Fibroblast of the conjunctiva (primary cell): ENCODE data around the gene PUS1.
"Not testable (repeated sequence)": the region's sequence is repeated elsewhere in the genome, so short reads cannot be mapped to it uniquely, and the experiment has no call there.

ENCODE experiments used
- DNase-seq: peaks from one replicate; pipeline ENCODE4 v3.0.0-alpha.2; 2010; ENCODE audit warnings: low read depth

Gene PUS1

DNA sequence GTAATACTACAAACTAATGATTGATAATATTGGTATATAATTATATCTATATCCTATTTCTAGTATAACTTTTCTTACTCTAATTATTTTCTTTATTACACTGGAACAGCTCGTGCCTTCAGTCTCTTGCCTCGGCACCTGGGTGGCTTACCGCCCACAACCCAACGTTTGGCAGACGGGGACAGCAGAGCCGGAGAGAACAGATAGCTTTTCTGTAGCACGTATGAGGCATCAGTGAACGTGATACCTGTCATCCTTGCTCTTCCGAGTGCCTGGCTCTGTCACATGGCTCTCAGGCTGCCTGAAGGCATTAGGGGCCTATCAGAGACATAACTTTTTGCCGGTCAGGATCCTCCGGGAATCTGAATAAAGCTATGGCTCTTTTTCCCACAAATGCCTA lies 5.5 kb downstream of the PUS1 start:
- no peak for DNase-seq

GRCh38 chr12:131938082-131938481 lies 9.0 kb downstream of the PUS1 start:
- DNase-seq: no peak

DNA sequence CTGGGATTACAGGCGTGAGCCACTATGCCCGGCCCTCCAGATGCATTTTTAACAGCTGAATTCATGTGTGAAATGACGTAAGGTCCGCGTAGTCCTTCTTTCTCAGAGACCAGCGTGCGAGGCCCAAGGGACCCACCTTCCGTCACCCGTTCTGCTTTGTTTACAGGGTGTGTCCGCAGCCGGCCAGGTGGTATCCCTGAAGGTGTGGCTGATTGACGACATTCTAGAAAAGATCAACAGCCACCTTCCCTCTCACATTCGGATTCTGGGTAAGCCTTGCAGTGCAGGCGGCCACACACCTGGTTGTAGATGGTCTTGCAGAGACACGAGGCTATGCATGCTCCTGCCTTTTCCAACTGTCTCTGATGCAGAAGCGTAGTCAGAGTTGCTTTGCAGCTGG lies 9.9 kb downstream of the PUS1 start:
- DNase-seq: no peak

DNA sequence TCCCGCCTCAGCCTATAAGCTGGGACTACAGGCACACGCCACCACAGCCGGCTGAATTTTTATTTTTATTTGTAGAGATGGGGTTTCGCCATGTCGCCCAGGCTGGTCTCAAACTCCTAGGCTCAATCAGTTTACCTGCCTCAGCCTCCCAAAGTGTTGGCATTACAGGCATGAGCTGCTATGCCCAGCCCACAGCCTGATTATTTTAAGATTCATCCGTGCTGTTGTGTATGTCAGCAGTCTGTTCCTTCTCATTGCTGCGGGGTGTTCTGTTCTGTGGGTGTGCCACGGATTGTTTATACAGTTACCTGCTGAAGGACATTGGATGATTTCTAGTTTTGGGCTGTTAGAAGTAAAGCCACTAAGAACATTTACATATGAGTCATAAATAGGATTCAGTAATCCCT lies 11.1 kb downstream of the PUS1 start:
- DNase-seq: no peak

DNA sequence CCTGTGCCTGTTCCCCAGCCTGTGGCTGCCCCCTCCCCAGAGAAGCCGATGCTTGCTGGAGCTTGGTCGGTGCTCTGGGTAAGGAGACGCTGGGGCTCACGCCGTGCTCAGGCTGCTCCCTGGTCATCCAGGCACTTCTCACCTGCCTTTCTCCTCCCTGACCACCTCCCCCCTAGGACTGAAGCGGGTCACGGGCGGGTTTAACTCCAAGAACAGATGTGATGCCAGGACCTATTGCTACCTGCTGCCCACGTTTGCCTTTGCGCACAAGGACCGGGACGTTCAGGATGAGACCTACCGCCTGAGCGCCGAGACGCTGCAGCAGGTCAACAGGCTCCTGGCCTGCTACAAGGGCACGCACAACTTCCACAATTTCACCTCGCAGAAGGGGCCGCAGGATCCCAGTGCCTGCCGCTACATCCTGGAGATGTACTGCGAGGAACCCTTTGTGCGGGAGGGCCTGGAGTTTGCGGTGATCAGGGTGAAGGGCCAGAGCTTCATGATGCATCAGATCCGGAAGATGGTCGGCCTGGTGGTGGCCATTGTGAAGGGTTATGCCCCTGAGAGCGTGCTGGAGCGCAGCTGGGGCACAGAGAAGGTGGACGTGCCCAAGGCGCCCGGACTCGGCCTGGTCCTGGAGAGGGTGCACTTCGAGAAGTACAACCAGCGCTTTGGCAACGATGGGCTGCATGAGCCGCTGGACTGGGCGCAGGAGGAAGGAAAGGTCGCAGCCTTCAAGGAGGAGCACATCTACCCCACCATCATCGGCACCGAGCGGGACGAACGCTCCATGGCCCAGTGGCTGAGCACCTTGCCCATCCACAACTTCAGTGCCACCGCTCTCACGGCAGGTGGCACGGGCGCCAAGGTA lies 12.3 kb downstream of the PUS1 start:
- DNase-seq: no peak

DNA sequence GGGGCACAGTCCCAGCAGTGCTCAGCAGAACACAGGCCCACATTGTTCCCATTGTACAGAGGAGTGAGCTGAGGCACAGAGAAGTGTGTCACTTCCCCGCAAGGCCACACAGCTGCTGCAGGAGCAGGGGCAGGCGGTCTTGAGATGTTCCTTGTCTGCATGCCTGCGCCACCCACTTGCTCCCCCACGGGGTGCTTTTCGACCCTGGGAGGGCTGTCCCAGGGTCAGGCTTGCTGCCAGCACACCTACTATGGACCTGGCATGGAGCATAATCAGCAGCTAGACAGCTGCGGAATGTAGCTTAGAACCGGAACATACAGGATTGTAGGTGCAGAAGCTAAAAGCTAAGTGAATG lies 12.9 kb downstream of the PUS1 start:
- no peak for DNase-seq

- DNase-seq: no peak
Measured at GRCh38 chr12:131942671-131943070, 13.6 kb downstream of the PUS1 start.

GRCh38 chr12:131943389-131943788 lies 14.3 kb downstream of the PUS1 start:
- no peak for DNase-seq

- DNase-seq: no peak
Measured at GRCh38 chr12:131943876-131944275, 14.8 kb downstream of the PUS1 start.

DNA sequence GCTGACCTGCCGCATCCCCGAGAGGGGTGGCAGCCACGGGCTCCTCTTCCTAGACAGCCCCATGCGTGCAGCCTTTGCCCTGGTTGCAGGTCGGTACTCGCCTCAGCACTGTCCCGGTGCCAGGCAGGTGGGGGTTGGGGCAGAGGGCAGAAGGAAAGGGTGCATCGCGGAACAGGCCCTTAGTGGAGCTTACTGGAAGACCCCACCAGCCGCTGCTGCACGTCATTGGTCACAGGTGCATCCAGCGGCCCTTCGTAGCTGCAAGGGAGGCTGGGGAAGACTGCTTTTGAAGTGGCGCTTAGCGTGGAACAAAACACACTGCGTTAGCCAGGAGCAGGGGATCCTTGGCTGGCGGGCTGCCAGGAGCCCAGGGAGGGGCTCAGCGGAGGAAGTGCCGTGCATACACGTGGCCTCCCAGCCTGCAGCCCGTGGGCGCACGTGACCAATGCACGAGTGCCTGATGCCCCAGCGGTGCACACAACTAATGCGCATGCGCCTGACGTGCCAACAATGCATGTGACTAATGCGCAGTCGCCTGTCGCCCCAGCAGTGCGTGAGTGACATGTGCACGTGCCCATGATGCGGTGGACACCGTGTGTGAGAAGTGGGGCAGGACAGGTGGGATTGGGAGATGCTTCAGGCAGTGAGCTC lies 15.7 kb downstream of the PUS1 start:
- DNase-seq: no peak

GRCh38 chr12:131946757-131947156 lies 17.7 kb downstream of the PUS1 start:
- DNase-seq: no peak

- no peak for DNase-seq
Measured at GRCh38 chr12:131947482-131948027, 18.5 kb downstream of the PUS1 start.

- DNase-seq: no peak
Measured at GRCh38 chr12:131948166-131948712, 19.2 kb downstream of the PUS1 start.

DNA sequence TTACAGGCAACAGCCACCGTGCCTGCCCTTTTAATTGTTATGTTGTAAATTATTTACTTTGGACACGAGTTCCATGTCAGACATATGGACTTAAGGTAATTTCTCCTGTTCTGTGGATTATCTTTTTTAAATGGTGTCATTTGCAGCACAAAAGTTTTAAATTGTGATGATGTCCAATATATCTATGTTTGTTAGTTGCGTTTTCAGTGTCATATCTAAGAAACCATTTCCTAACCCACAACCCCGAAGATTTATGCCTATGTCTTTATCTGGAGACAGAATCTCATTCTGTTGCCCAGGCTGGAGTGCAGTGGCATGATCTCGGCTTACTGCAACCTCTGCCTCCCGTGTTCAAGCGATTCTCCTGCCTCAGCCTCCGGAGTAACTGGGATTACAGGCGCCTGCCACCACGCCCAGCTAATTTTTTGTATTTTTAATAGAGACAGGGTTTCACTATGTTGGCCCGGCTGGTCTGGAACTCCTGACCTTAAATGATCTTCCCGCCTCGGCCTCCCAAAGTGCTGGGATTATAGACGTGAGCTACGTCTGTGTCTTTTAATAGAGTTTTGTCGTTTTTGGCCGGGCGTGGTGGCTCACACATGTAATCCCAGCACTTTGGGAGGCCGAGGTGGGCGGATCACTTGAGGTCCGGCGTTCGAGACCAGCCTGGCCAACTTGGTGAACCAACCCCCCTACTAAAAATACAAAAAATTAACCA lies 19.8 kb downstream of the PUS1 start:
- DNase-seq: not testable (repeated sequence)

DNA sequence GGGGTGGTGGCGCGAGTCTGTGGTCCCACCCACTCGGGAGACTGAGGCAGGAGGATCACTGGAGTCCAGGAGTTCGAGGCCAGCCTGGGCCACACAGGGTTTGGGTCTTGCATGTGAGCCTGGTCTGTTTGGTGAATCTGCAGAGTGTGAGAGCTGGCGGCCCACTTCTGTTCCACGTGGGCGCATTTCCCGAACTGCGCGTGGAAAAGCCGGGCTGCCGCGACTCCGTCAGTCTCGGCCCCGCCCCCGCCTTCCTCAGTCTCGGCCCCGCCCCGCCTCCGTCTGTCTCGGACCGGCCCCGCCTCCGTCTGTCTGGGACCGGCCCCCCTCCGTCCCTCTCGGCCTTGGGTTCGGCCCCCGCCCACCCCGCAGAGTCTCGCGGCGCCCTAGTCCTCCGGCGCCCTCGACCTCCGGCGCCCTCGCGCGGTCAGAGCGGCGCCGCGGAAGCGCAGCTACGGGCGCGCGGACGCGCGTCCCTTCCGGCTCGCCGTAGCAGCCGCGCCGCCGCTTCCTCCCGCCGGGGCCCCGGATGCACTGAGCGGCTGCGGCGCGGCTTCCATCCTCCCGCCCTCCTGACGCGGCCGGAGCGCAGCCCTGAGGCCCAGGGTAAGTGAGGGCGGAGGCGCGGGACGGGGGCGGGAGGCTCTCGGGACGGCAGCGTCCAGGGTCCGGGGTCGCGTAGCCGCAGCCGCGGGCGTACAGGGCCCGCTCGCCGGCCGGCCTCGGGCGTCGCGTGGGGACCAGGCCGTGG lies 20.5 kb downstream of the PUS1 start, which contains the start of gene EP400:
EP400 (plus strand) TSS at position 512 of the 751 bp plus-strand sequence. CDS start 10,678 bp downstream, outside the sequence.
- DNase-seq: peak; percentile 86

- DNase-seq: no peak
Measured at GRCh38 chr12:131950182-131950913, 21.3 kb downstream of the PUS1 start.

DNA sequence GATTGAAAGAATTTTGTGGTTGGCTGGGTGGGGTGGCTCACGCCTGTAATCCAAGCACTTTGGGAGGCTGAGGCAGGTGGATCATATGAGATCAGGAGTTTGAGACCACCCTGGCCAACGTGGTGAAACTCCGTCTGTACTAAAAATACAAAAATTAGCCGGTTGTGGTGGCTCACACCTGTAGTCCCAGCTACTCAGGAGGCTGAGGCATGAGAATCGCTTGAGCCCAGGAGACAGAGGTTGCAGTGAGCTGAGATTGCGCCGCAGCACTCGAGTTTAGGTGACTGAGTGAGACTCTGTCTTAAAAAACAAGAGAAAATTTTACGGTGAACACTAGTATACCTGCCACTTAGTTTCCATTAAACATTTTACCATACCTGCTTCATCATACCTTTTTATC lies 24.7 kb downstream of the PUS1 start:
- not testable (repeated sequence) for DNase-seq

GRCh38 chr12:131954460-131954859 lies 25.4 kb downstream of the PUS1 start:
- not testable (repeated sequence) for DNase-seq

GRCh38 chr12:131959116-131959515 lies 30.0 kb downstream of the PUS1 start:
- no peak for DNase-seq

GRCh38 chr12:131959641-131960589 lies 30.8 kb downstream of the PUS1 start:
- no peak for DNase-seq
